ENCODE data around the gene KCNK13.

KCNK13 gene

GRCh38 chr14:90114554-90114953 lies 52.8 kb downstream of the KCNK13 start:
- no peak; the same call in 1 of the 2 replicates for TF ChIP-seq CTCF (conservative IDR thresholded peaks at IDR 0.05)

DNA sequence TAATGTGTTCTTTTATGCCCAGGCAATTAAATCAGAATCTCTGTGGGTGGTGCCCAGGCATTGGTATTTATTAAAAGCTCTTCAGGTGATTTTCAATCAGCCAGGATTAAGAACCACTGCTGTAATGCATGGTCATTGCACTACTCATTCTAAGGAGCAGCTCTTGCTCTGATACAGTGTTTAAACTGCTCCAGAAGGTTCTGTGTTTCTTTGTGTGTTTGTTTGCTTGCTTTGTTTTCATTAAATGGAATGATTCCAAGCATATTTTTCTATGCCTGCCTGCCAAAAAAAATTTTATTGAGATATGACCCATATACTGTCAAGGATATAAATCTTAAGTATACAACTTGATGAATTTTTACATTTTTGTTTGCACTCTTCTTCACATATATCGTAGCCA lies 54.0 kb downstream of the KCNK13 start:
- no peak for TF ChIP-seq CTCF (conservative IDR thresholded peaks at IDR 0.05)

More at GRCh38 chr14:90114554-90114953, 52.8 kb downstream of the KCNK13 start:
- peak overlapping the region; percentile 62; the same call in 1 of the 2 replicates for H3K27ac ChIP-seq

DNA sequence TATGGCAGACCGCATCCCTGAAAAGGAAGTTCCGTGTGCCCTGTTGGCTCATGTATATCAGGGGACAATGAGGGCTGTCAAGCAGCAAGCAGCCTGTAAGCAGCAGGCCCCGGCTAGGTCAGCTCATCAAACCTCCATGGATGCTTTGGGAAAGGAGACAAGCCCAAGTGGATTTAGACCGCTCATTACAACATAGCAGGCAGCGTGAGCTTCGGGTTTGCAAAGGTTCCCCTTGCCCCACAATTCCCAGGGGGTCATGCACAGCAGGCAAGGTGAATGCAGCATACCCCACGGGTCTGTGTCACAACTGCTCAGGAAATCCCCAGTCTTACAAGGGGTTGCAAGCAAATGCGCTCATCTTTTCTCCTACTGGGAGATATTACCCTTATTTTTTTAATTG lies 54.6 kb downstream of the KCNK13 start:
- TF ChIP-seq CTCF (conservative IDR thresholded peaks at IDR 0.05), result no peak
- H3K27ac ChIP-seq, result peak overlapping the region; percentile 62; the same call in 1 of the 2 replicates

More for the DNA sequence above, 54.0 kb downstream of the KCNK13 start:
- H3K27ac ChIP-seq, result peak overlapping the region; percentile 62

GRCh38 chr14:90118027-90118426 lies 56.2 kb downstream of the KCNK13 start:
- TF ChIP-seq CTCF (conservative IDR thresholded peaks at IDR 0.05), result no peak
- no peak overlapping the region for H3K27ac ChIP-seq

DNA sequence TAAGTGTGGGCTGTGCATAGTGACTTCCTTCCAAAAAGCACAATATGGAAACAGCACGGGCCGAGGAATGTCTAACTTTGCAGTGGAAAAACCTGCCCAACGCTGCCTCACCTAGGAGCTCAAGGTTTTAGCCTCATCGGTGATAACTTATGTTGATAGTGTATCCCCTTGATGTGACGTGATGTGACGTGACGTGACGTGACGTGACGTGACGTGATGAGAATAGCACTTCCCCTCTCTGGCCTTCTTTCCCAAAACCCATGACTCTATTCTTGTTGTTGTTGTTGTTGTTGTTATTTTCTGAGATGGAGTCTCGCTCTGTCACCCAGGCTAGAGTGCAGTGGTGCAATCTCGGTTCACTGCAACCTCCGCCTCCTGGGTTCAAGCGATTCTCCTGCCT lies 64.5 kb downstream of the KCNK13 start:
- no peak overlapping the region for H3K27ac ChIP-seq
- TF ChIP-seq CTCF (conservative IDR thresholded peaks at IDR 0.05), result no peak

DNA sequence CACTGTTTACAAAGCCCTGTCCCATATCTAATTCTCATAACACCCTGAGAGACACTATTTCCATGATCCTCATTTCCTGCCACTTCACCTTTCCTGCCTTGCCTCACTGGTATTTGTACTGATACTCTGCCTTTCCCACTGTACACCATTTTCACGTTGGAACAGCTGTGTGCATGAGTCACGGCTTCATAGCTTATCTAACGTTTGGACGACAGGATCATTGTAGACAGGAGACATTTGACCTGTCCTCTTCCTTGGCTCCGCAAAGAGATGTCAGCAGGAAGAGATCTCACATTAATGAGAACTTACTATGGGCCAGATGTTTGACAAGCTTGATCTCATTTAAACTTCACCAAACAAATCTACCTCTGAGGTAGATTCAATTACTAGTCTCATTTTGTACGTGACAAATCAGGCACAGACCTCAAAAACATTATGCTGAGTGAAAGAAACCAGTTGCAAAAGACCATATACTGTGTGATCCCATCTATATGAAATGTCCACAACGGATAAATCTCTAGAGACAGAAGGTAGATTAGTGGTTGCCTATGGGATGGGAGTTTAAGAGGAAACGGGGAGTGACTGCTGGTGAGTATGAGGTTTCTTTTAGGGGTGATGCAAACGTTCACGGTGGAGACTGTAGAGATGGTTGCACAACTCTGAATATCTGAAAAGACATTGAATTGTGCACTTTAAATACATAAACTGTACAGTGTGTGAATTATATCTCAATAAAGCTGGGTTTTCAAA lies 71.2 kb downstream of the KCNK13 start:
- no peak overlapping the region for H3K27ac ChIP-seq
- TF ChIP-seq CTCF (conservative IDR thresholded peaks at IDR 0.05), result no peak

DNA sequence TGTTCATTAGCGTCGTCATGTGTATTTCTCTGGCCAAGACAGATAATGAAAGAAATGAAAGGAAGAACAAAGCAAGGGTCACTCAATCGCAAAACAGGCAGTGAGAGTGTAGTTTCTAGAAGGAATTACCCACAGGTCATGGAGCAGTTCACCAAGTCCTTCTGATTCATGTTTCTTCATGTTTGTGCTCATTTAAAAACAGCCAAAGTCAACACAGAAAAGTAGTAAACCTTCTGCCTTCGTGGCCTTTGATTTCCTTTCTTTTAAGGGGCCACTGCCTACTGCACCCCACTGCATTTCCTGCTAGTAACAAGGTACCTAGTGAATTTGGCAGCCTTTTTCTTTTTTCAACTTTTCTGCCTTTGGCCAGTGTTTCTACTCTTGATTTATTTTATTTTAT lies 75.1 kb downstream of the KCNK13 start:
- TF ChIP-seq CTCF (conservative IDR thresholded peaks at IDR 0.05), result no peak
- no peak overlapping the region for H3K27ac ChIP-seq
